HEK293 (cell line): ENCODE measurements around the gene PFN4.

ENCODE experiments used
- CTCF ChIA-PET: fragments of 350-600 bp; formaldehyde crosslinking; extraction: SDS; loops from one replicate; lab custom pipeline; 2021; ENCODE audit warnings: antibody characterized with exemption; lab: Yijun Ruan, JAX
- POLR2A ChIA-PET: fragments of 300-600 bp; formaldehyde crosslinking; extraction: SDS; loops from one replicate; lab custom pipeline; 2020; ENCODE audit warnings: antibody characterized with exemption, inconsistent platforms; lab: Yijun Ruan, JAX
- H3K27ac ChIP-seq: fragments of 200-500 bp; sonication (Bioruptor generic); 2 replicates; pipeline ENCODE4 v1.5.1; 2014; ENCODE audit warnings: low read depth, low read length, control low read depth, inconsistent platforms; ENCODE audit errors: extremely low read depth
- H3K36me3 ChIP-seq, 2 experiments: fragments of 200-500 bp in 1 of 2; sonication (Bioruptor generic) in 1 of 2; 1 replicate in 1 of 2; 2 replicates in 1 of 2; pipeline ENCODE4 v1.5.1; 2014 to 2017; ENCODE audit warnings: inconsistent platforms in 2 of 2, low read length in 2 of 2; ENCODE audit not compliant: control insufficient read depth in 2 of 2, insufficient read depth in 1 of 2
- H3K4me1 ChIP-seq: fragments of 200-500 bp; sonication (Bioruptor generic); 2 replicates; pipeline ENCODE4 v1.5.1; 2014; ENCODE audit warnings: mild to moderate bottlenecking, low read length, inconsistent platforms; ENCODE audit not compliant: control insufficient read depth, insufficient read depth
- H3K4me3 ChIP-seq: 2 replicates; pipeline ENCODE4 v1.5.1; 2011; ENCODE audit warnings: low read depth, mild to moderate bottlenecking, control low read depth, low read length, moderate library complexity
- H3K9me3 ChIP-seq: fragments of 200-500 bp; sonication (Bioruptor generic); 2 replicates; pipeline ENCODE4 v1.5.1; 2014; ENCODE audit warnings: low read depth, low read length, inconsistent platforms; ENCODE audit not compliant: control insufficient read depth, insufficient read depth
- GLIS2 ChIP-seq: fragments of 450-650 bp; formaldehyde crosslinking; IDR thresholded peaks from 2 replicates; pipeline ENCODE4 v1.5.1; 2016; ENCODE audit warnings: missing biosample characterization, missing genetic modification characterization
- HOXC10 ChIP-seq: sonication (generic); formaldehyde crosslinking; IDR thresholded peaks from 2 replicates; pipeline ENCODE4 v1.8.1; 2023; ENCODE audit warnings: mild to moderate bottlenecking, missing genetic modification reagents
- KLF10 ChIP-seq: fragments of 450-650 bp; IDR thresholded peaks from 2 replicates; pipeline ENCODE4 v1.5.1; 2018; ENCODE audit warnings: missing biosample characterization, mild to moderate bottlenecking, missing genetic modification characterization
- YY2 ChIP-seq: fragments of 450-650 bp; formaldehyde crosslinking; IDR thresholded peaks from 2 replicates; pipeline ENCODE4 v1.5.1; 2016; ENCODE audit warnings: missing biosample characterization, missing genetic modification characterization
- ZBTB20 ChIP-seq: fragments of 450-650 bp; formaldehyde crosslinking; IDR thresholded peaks from 2 replicates; pipeline ENCODE4 v1.5.1; 2016; ENCODE audit warnings: missing biosample characterization, missing genetic modification characterization
- ZBTB7A ChIP-seq: fragments of 450-650 bp; formaldehyde crosslinking; IDR thresholded peaks from 2 replicates; pipeline ENCODE4 v1.5.1; 2016; ENCODE audit warnings: low read depth, missing biosample characterization, missing genetic modification characterization
- ZFP37 ChIP-seq: fragments of 450-650 bp; formaldehyde crosslinking; IDR thresholded peaks from 2 replicates; pipeline ENCODE4 v1.5.1; 2016; ENCODE audit warnings: missing biosample characterization, missing genetic modification characterization
- ZFP69B ChIP-seq: fragments of 450-650 bp; formaldehyde crosslinking; IDR thresholded peaks from 2 replicates; pipeline ENCODE4 v1.5.1; 2016; ENCODE audit warnings: missing biosample characterization, missing genetic modification characterization
- ZNF248 ChIP-seq: fragments of 450-650 bp; formaldehyde crosslinking; IDR thresholded peaks from 2 replicates; pipeline ENCODE4 v1.5.1; 2017; ENCODE audit warnings: missing biosample characterization, missing genetic modification characterization
- ZNF350 ChIP-seq: fragments of 450-650 bp; formaldehyde crosslinking; IDR thresholded peaks from 2 replicates; pipeline ENCODE4 v1.5.0; 2017; ENCODE audit warnings: missing biosample characterization, mild to moderate bottlenecking, missing genetic modification characterization
- ZNF473 ChIP-seq: fragments of 450-650 bp; formaldehyde crosslinking; IDR thresholded peaks from 2 replicates; pipeline ENCODE4 v1.5.1; 2017; ENCODE audit warnings: missing biosample characterization, missing genetic modification characterization
- ZNF544 ChIP-seq: fragments of 450-650 bp; formaldehyde crosslinking; IDR thresholded peaks from 2 replicates; pipeline ENCODE4 v1.5.0; 2017; ENCODE audit warnings: missing biosample characterization, missing genetic modification characterization
- ZNF555 ChIP-seq: fragments of 450-650 bp; formaldehyde crosslinking; conservative IDR thresholded peaks from 2 replicates; pipeline ENCODE4 v1.5.1; 2017; ENCODE audit warnings: missing biosample characterization, mild to moderate bottlenecking, missing genetic modification characterization, inconsistent platforms
- ZNF600 ChIP-seq: fragments of 450-650 bp; formaldehyde crosslinking; IDR thresholded peaks from 2 replicates; pipeline ENCODE4 v1.5.1; 2016; ENCODE audit warnings: missing biosample characterization, missing genetic modification characterization
- ZNF629 ChIP-seq: fragments of 450-650 bp; formaldehyde crosslinking; IDR thresholded peaks from 2 replicates; pipeline ENCODE4 v1.5.1; 2017; ENCODE audit warnings: missing biosample characterization, missing genetic modification characterization
- ZNF777 ChIP-seq: fragments of 450-650 bp; formaldehyde crosslinking; IDR thresholded peaks from 2 replicates; pipeline ENCODE4 v1.5.1; 2017; ENCODE audit warnings: missing biosample characterization, missing genetic modification characterization, borderline replicate concordance
- ZSCAN16 ChIP-seq: fragments of 450-650 bp; formaldehyde crosslinking; IDR thresholded peaks from 2 replicates; pipeline ENCODE4 v1.5.1; 2016; ENCODE audit warnings: missing biosample characterization, missing genetic modification characterization
- TF ChIP-seq, protein P1 (sequence below): fragments of 450-650 bp; IDR thresholded peaks from 2 replicates; pipeline ENCODE4 v1.5.1; 2018; ENCODE audit warnings: missing biosample characterization, missing genetic modification characterization
- TF ChIP-seq, protein P2 (sequence below): fragments of 450-650 bp; formaldehyde crosslinking; IDR thresholded peaks from 2 replicates; pipeline ENCODE4 v1.5.1; 2016; ENCODE audit warnings: missing biosample characterization, missing genetic modification characterization
- TF ChIP-seq, protein P3 (sequence below): fragments of 450-650 bp; formaldehyde crosslinking; IDR thresholded peaks from 2 replicates; pipeline ENCODE4 v1.5.1; 2016; ENCODE audit warnings: missing biosample characterization, missing genetic modification characterization
- TF ChIP-seq, protein P4 (sequence below): fragments of 450-650 bp; formaldehyde crosslinking; IDR thresholded peaks from 2 replicates; pipeline ENCODE4 v1.5.1; 2016; ENCODE audit warnings: missing biosample characterization, missing genetic modification characterization
- TF ChIP-seq, protein P5 (sequence below): fragments of 450-650 bp; formaldehyde crosslinking; IDR thresholded peaks from 2 replicates; pipeline ENCODE4 v1.5.1; 2016; ENCODE audit warnings: missing biosample characterization, missing genetic modification characterization
- TF ChIP-seq, protein P6 (sequence below): fragments of 450-650 bp; formaldehyde crosslinking; IDR thresholded peaks from 2 replicates; pipeline ENCODE4 v1.5.1; 2016; ENCODE audit warnings: missing biosample characterization, missing genetic modification characterization, low read depth

PFN4 gene

DNA sequence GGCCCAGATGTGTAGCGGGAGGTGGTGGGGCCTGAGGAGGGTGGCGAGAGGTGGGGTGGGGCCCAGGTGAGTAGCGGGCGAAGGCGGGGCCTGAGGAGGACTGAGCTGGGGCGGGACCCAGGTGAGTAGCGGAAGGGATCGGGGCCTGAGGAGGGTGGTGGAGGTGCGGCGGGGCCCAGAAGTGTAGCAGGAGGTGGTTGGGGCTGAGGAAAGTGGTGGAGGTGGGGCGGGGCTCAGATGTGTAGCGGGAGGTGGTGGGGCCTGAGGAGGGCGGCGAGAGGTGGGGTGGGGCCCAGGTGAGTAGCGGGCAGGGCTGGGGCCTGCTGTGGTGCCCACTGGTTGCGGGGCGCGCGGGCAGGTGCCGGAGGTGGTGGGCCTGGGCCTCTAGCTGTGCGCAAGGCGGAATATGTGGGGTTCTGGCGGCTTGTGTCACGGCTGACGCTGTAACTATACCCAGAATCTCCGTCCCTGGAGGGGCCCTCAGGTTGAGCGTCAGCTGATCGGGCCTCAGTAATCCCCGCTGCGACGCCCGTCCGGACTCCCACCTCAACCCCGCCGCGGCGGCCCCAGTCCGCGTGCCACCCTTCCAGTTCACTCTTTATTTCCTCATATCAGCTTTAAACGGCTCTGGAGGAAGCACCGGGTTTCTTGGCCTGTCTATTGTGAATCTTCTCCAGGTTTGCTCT, 46.1 kb downstream of the PFN4 start (continued):
- TF ChIP-seq, protein P1, sequence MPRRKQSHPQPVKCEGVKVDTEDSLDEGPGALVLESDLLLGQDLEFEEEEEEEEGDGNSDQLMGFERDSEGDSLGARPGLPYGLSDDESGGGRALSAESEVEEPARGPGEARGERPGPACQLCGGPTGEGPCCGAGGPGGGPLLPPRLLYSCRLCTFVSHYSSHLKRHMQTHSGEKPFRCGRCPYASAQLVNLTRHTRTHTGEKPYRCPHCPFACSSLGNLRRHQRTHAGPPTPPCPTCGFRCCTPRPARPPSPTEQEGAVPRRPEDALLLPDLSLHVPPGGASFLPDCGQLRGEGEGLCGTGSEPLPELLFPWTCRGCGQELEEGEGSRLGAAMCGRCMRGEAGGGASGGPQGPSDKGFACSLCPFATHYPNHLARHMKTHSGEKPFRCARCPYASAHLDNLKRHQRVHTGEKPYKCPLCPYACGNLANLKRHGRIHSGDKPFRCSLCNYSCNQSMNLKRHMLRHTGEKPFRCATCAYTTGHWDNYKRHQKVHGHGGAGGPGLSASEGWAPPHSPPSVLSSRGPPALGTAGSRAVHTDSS (tag by site-specific recombination), result no peak
- TF ChIP-seq ZNF600 (0 out of 2 replicates have a peak, but pooled peaks have one; percentile 36), GLIS2 (peak; percentile 92), ZFP69B (peak; percentile 92)
- TF ChIP-seq, protein P2, sequence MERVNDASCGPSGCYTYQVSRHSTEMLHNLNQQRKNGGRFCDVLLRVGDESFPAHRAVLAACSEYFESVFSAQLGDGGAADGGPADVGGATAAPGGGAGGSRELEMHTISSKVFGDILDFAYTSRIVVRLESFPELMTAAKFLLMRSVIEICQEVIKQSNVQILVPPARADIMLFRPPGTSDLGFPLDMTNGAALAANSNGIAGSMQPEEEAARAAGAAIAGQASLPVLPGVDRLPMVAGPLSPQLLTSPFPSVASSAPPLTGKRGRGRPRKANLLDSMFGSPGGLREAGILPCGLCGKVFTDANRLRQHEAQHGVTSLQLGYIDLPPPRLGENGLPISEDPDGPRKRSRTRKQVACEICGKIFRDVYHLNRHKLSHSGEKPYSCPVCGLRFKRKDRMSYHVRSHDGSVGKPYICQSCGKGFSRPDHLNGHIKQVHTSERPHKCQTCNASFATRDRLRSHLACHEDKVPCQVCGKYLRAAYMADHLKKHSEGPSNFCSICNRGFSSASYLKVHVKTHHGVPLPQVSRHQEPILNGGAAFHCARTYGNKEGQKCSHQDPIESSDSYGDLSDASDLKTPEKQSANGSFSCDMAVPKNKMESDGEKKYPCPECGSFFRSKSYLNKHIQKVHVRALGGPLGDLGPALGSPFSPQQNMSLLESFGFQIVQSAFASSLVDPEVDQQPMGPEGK, result peak; percentile 89
- TF ChIP-seq, protein P3, sequence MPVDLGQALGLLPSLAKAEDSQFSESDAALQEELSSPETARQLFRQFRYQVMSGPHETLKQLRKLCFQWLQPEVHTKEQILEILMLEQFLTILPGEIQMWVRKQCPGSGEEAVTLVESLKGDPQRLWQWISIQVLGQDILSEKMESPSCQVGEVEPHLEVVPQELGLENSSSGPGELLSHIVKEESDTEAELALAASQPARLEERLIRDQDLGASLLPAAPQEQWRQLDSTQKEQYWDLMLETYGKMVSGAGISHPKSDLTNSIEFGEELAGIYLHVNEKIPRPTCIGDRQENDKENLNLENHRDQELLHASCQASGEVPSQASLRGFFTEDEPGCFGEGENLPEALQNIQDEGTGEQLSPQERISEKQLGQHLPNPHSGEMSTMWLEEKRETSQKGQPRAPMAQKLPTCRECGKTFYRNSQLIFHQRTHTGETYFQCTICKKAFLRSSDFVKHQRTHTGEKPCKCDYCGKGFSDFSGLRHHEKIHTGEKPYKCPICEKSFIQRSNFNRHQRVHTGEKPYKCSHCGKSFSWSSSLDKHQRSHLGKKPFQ (tag by site-specific recombination), result peak; percentile 55

DNA sequence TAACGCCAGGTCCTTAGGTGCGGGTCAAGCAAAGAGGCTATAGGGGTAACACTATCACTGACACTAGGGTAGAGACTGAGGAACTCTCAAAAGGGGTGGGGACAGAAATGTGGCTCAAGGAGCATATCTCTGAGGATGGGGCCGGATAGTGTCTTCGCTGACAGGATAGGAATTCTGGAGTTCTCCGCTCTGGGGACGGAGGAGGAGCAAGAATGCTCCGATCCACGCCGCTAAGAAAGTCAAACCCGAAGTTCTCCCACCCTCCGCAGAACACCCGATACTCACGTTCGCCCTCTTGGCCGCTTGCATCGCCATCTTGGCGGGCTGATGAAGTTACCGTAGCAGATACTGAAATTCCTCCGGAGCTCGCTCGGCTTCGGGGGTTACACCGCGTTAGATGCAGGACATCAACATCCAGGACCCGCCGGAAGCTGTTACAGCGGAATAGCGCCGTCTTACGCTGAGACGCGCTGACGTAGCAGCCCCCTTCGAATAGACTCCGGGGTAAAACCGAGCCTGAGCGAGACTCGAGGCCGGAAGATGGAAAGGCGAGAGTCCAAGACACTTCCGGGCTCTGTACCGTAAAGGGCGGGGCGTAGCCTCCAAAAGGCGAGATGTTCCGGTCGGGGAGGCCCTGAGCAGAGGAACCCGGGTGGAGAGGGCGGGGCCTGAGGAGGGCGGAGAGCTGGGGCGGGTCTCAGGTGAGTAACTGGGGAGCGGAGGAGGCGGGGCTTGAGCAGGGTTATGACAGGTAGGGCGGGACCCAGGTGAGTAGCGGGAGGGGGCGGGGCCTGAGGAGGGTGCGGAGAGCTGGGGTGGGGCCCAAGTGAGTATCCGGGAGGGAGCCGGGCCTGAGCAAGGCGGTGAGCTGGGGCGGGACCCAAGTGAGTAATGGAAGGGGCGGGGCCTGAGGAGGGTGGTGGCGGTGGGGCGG, 47.0 kb downstream of the PFN4 start, which contains the start of gene SF3B6:
Gene SF3B6 (minus strand): TSS at position 412 of the 934 bp plus-strand sequence. CDS start 97 bp downstream, at position 315.
- H3K36me3 ChIP-seq, result peaks cover 17 to 52% of the 10 kb centered on the region in 2 experiments
- TF ChIP-seq, protein P4, sequence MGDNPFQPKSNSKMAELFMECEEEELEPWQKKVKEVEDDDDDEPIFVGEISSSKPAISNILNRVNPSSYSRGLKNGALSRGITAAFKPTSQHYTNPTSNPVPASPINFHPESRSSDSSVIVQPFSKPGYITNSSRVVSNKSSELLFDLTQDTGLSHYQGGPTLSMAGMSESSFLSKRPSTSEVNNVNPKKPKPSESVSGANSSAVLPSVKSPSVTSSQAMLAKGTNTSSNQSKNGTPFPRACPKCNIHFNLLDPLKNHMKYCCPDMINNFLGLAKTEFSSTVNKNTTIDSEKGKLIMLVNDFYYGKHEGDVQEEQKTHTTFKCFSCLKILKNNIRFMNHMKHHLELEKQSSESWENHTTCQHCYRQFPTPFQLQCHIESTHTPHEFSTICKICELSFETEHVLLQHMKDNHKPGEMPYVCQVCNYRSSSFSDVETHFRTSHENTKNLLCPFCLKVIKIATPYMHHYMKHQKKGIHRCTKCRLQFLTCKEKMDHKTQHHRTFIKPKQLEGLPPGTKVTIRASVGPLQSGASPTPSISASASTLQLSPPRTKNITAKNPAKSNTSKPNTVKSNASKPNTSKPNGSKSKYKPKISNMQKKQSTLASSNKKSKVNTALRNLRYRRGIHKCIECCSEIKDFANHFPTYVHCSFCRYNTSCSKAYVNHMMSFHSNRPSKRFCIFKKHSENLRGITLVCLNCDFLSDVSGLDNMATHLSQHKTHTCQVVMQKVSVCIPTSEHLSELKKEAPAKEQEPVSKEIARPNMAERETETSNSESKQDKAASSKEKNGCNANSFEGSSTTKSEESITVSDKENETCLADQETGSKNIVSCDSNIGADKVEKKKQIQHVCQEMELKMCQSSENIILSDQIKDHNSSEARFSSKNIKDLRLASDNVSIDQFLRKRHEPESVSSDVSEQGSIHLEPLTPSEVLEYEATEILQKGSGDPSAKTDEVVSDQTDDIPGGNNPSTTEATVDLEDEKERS (tag by site-specific recombination), result no peak
- no peak for TF ChIP-seq ZNF777 (tag by site-specific recombination)
- no peak for TF ChIP-seq ZNF473 (tag by site-specific recombination)
- peak; percentile 95 for TF ChIP-seq ZNF629 (tag by site-specific recombination)
- TF ChIP-seq, protein P5, sequence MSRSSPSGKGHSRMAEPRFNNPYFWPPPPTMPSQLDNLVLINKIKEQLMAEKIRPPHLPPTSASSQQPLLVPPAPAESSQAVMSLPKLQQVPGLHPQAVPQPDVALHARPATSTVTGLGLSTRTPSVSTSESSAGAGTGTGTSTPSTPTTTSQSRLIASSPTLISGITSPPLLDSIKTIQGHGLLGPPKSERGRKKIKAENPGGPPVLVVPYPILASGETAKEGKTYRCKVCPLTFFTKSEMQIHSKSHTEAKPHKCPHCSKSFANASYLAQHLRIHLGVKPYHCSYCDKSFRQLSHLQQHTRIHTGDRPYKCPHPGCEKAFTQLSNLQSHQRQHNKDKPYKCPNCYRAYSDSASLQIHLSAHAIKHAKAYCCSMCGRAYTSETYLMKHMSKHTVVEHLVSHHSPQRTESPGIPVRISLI (tag by site-specific recombination), result no peak
- TF ChIP-seq ZFP37 (tag by site-specific recombination), result peak; percentile 80; the same call in 1 of the 2 replicates
- no peak; the same call in none of the 2 replicates for TF ChIP-seq ZBTB20
- no peak for TF ChIP-seq ZBTB7A (tag by site-specific recombination)
- no peak for TF ChIP-seq ZSCAN16 (tag by site-specific recombination)
- TF ChIP-seq ZNF555 (tag by site-specific recombination), result no peak
- TF ChIP-seq KLF10 (tag by site-specific recombination), result peak; percentile 56; the same call in 1 of the 2 replicates
- TF ChIP-seq ZNF544 (tag by site-specific recombination), result no peak
- no peak for TF ChIP-seq YY2 (tag by site-specific recombination)
- no peak for TF ChIP-seq ZNF350 (tag by site-specific recombination)
- TF ChIP-seq, protein P6, sequence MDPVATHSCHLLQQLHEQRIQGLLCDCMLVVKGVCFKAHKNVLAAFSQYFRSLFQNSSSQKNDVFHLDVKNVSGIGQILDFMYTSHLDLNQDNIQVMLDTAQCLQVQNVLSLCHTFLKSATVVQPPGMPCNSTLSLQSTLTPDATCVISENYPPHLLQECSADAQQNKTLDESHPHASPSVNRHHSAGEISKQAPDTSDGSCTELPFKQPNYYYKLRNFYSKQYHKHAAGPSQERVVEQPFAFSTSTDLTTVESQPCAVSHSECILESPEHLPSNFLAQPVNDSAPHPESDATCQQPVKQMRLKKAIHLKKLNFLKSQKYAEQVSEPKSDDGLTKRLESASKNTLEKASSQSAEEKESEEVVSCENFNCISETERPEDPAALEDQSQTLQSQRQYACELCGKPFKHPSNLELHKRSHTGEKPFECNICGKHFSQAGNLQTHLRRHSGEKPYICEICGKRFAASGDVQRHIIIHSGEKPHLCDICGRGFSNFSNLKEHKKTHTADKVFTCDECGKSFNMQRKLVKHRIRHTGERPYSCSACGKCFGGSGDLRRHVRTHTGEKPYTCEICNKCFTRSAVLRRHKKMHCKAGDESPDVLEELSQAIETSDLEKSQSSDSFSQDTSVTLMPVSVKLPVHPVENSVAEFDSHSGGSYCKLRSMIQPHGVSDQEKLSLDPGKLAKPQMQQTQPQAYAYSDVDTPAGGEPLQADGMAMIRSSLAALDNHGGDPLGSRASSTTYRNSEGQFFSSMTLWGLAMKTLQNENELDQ (tag by site-specific recombination), result no peak
- TF ChIP-seq HOXC10 (CRISPR knock-in tag), result no peak
- no peak for TF ChIP-seq ZNF248

More for the DNA sequence above, 47.0 kb downstream of the PFN4 start, which contains the start of gene SF3B6:
- POLR2A ChIA-PET, result interaction anchor here (0.5 to 2.3 kb wide), 24 partner anchors 8 to 1300 kb away, joined by 3 to 41 read pairs (median 4); partner anchors contain the start of genes ATAD2B, FAM228B, ITSN2 and TP53I3
- H3K9me3 ChIP-seq, result no peaks in the 10 kb centered on the region
- H3K4me1 ChIP-seq, result peaks cover 7% of the 10 kb centered on the region; the same call in 1 of the 2 replicates
- peak within 1 kb of the TSS; percentile 88 for H3K27ac ChIP-seq
- peak within 1 kb of the TSS; percentile 95 for H3K4me3 ChIP-seq
- CTCF ChIA-PET, result interaction anchor here (0.7 to 1.0 kb wide), 5 partner anchors 15 to 306 kb away, joined by 3 to 4 read pairs (median 4); partner anchors contain the start of gene ATAD2B
